HG03097 (cell line): ENCODE data around the gene MCUR1.
A peak's percentile ranks its signal among the peaks of the same experiment; 100 is the strongest.
"Not testable (repeated sequence)": the region's sequence is repeated elsewhere in the genome, so short reads cannot be mapped to it uniquely, and the experiment has no call there.

ENCODE experiments used
- ATAC-seq: cut with Tn5 transposase; IDR thresholded peaks from one replicate; pipeline ENCODE4 v1.9.1; 2021; ENCODE audit not compliant: unreplicated experiment, low FRiP score

The MCUR1 gene, protein sequence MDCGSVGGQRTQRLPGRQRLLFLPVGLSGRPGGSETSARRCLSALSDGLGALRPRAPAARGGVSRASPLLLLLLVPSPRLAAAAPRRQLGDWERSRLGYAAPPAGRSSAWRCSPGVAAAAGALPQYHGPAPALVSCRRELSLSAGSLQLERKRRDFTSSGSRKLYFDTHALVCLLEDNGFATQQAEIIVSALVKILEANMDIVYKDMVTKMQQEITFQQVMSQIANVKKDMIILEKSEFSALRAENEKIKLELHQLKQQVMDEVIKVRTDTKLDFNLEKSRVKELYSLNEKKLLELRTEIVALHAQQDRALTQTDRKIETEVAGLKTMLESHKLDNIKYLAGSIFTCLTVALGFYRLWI

GRCh38 chr6:13814176-13814937, at the start of gene MCUR1:
TSS of gene MCUR1 (minus strand) at chr6:13814557. CDS start at chr6:13814429, 128 bp downstream.
- peak; percentile 72 for ATAC-seq

GRCh38 chr6:13863699-13864155, 49.4 kb upstream of the MCUR1 start:
- no peak for ATAC-seq

- ATAC-seq, result not testable (repeated sequence)
Observed at GRCh38 chr6:13860556-13861185, 46.3 kb upstream of the MCUR1 start.

- no peak for ATAC-seq
Observed at GRCh38 chr6:13859871-13860555, 45.7 kb upstream of the MCUR1 start.

- ATAC-seq, result no peak
Observed at GRCh38 chr6:13854716-13855250, 40.4 kb upstream of the MCUR1 start.

- no peak for ATAC-seq
Observed at GRCh38 chr6:13853871-13854270, 39.5 kb upstream of the MCUR1 start.

DNA sequence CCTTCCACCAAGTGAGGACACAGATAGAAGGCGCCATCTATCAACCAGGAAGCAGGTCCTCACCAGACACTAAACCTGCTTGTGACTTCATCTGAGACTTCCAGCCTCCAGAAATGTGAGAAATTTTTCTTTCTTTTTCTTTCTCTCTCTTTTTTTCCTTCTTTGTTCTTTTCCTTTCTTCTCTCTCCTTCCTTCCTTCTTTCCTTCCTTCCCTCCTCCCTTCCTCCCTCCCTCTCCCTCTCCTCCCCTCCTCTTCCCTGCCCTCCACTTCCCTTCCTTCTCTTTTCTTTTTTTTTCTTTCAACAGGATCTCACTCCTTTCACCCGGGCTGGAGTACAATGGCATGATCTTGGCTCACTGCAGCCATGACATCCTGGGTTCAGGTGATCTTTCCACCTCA, 37.4 kb upstream of the MCUR1 start:
- no peak for ATAC-seq

DNA sequence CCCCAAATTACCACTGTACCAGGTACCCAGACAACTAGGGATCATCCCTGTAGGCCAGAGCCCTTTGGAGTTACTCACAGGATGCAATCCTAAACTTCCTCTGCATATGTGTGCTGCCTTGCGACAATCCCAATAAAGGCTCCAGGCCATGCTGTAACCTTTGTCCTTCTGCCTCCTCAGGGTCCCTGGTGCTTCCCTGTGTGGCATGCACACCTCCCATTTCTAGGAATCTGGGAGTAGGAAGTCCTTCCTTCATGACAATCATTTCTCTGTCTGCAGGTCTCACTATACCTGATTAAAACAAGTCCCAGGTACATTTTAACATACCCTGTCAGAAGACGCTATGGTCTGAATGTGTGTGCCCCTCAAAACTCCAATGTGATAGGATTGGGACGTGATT, 37.0 kb upstream of the MCUR1 start:
- ATAC-seq, result no peak

DNA sequence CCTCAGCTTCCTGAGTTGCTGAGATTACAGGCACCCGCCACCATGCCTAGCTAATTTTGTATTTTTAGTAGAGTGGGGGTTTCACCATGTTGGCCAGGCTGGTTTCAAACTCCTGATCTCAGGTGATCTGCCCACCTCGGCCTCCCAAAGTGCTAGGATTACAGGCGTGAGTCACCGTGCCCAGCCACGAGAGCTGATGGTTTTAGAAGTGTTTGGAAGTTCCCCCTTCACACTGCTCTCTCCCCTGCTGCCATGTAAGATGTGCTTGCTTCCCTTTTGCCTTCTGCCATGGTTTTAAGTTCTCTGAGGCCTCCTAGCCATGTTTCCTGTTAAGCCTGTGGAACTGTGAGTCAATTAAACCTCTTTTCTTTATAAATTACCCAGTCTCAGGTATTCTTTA, 36.3 kb upstream of the MCUR1 start:
- not testable (repeated sequence) for ATAC-seq

DNA sequence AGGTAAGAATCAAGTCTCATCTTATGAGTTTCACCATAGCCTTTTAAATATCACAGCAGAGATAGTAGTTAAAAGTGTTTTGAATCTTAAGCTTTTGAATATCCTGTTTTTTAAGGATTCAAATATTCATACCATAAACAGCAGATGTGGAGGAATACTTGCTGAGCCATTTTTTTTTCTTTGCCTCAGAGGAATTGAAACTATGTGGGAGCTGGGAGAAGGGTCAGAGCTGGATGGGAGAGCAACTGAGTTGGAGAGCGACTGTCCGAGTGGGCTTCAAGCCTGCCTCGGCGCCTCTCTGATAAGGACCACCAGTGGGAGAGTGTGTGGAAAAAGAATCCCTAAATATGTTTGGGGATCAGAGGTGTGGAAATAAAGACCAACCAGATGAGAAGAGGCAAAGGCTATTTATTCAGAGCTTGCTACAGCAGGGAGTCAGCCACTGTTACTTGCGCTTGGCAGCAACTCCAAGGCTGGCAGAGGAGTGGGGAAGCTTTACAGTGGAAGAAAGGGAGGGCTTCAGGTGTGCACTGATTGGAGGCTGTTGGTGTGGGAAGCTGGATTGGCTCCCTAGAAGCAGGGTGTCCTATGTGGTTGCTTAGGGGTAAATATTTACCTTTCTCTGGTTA, 34.3 kb upstream of the MCUR1 start:
- ATAC-seq, result no peak

GRCh38 chr6:13847326-13848050, 33.1 kb upstream of the MCUR1 start:
- no peak for ATAC-seq

DNA sequence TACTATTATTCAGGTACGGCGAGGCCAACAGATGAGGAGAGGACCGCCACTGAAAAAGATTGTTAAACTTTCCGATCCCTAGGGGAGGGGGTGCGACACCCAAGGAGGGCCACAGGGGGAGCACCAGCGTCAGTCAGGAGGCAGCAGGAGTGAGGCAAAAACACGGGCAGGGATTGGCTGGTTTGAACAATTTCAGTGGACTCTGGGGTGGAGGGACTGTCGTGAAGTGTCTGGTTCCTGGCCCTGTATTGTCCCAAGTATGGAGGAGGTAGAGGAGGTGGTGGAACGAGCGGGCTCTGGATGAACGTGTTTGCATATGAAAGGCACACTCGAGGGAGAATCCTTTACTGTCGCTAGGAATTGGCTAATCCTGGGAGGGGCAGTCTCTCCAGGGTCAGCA, 32.5 kb upstream of the MCUR1 start:
- no peak for ATAC-seq

- no peak for ATAC-seq
Observed at GRCh38 chr6:13841936-13842335, 27.6 kb upstream of the MCUR1 start.

- no peak for ATAC-seq
Observed at GRCh38 chr6:13838616-13839015, 24.3 kb upstream of the MCUR1 start.

GRCh38 chr6:13836170-13836569, 21.8 kb upstream of the MCUR1 start:
- no peak for ATAC-seq

GRCh38 chr6:13834790-13835189, 20.4 kb upstream of the MCUR1 start:
- no peak for ATAC-seq

GRCh38 chr6:13834018-13834417, 19.7 kb upstream of the MCUR1 start:
- not testable (repeated sequence) for ATAC-seq

GRCh38 chr6:13832778-13833177, 18.4 kb upstream of the MCUR1 start:
- ATAC-seq, result no peak

GRCh38 chr6:13831615-13832014, 17.3 kb upstream of the MCUR1 start:
- no peak for ATAC-seq
